Astrocyte (in vitro differentiated cells and primary cell): ENCODE measurements around the gene MDN1.

ENCODE experiments used
- EZH2 ChIP-seq: IDR thresholded peaks from 2 replicates; pipeline ENCODE4 v1.6.1; 2012; ENCODE audit warnings: mild to moderate bottlenecking, low read length, inconsistent platforms; ENCODE audit not compliant: insufficient read depth
- TF ChIP-seq, protein P1 (sequence below): IDR thresholded peaks from 2 replicates; pipeline ENCODE4 v1.5.1; 2011; ENCODE audit warnings: low read depth, mild to moderate bottlenecking, inconsistent platforms, low read length, moderate library complexity; ENCODE audit not compliant: insufficient read depth

DNA sequence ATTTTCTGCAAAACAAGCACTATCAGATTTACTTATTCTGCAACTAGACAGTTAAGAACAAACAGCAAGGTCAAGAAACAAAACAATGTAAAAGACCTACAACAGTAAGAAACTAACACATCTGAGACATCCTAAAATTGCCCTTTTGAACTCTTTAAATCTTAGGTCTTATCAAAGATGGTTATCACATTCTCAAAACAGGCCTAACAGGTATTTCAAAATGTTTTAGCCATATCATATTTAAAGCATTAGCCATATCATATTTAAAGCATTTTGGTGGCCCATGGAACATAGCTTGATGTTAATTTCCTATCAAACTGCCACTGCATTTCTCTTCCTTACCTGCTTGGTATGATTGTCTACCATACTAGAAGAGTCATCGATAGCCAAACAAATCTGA, 169.9 kb downstream of the MDN1 start:
- no peak for TF ChIP-seq EZH2
- TF ChIP-seq, protein P1, sequence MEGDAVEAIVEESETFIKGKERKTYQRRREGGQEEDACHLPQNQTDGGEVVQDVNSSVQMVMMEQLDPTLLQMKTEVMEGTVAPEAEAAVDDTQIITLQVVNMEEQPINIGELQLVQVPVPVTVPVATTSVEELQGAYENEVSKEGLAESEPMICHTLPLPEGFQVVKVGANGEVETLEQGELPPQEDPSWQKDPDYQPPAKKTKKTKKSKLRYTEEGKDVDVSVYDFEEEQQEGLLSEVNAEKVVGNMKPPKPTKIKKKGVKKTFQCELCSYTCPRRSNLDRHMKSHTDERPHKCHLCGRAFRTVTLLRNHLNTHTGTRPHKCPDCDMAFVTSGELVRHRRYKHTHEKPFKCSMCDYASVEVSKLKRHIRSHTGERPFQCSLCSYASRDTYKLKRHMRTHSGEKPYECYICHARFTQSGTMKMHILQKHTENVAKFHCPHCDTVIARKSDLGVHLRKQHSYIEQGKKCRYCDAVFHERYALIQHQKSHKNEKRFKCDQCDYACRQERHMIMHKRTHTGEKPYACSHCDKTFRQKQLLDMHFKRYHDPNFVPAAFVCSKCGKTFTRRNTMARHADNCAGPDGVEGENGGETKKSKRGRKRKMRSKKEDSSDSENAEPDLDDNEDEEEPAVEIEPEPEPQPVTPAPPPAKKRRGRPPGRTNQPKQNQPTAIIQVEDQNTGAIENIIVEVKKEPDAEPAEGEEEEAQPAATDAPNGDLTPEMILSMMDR: no peak
